Ammon's horn (tissue), 1 donor: ENCODE data around the gene SPART.

ENCODE experiments used
- DNase-seq: peaks from one replicate; pipeline ENCODE4 v3.0.0-alpha.2; 2016; ENCODE audit warnings: low spot score

Gene SPART

GRCh38 chr13:36346222-36347083 is at the start of gene SPART:
Gene SPART, minus strand, starts transcription at chr13:36346394. Its CDS starts 10,564 bp downstream, at chr13:36335830.
- peak; percentile 98 for DNase-seq

- peak; percentile 67 for DNase-seq
Measured at GRCh38 chr13:36395280-36395679, 49.1 kb upstream of the SPART start.

- no peak for DNase-seq
Measured at GRCh38 chr13:36385489-36385888, 39.3 kb upstream of the SPART start.

GRCh38 chr13:36382030-36382429 is 35.8 kb upstream of the SPART start:
- DNase-seq, result no peak

GRCh38 chr13:36377826-36378468 is 31.8 kb upstream of the SPART start:
- DNase-seq, result no peak

GRCh38 chr13:36374063-36374462 is 27.9 kb upstream of the SPART start:
- DNase-seq, result no peak

- no peak for DNase-seq
Measured at GRCh38 chr13:36371185-36371584, 25.0 kb upstream of the SPART start.

GRCh38 chr13:36370108-36370429 is 23.9 kb upstream of the SPART start:
- DNase-seq, result peak; percentile 94

GRCh38 chr13:36369268-36370107 is 23.3 kb upstream of the SPART start:
- no peak for DNase-seq

GRCh38 chr13:36366031-36366430 is 19.8 kb upstream of the SPART start:
- no peak for DNase-seq

- DNase-seq, result no peak
Measured at GRCh38 chr13:36363366-36363863, 17.2 kb upstream of the SPART start.

GRCh38 chr13:36362914-36363313 is 16.7 kb upstream of the SPART start:
- DNase-seq, result no peak

- DNase-seq, result no peak
Measured at GRCh38 chr13:36362251-36362650, 16.1 kb upstream of the SPART start.

- no peak for DNase-seq
Measured at GRCh38 chr13:36360903-36361302, 14.7 kb upstream of the SPART start.

GRCh38 chr13:36359301-36359950 is 13.2 kb upstream of the SPART start:
- no peak for DNase-seq

- DNase-seq, result no peak
Measured at GRCh38 chr13:36358175-36358718, 12.1 kb upstream of the SPART start.

GRCh38 chr13:36357692-36358091 is 11.5 kb upstream of the SPART start:
- peak; percentile 20 for DNase-seq

GRCh38 chr13:36357231-36357630 is 11.0 kb upstream of the SPART start:
- no peak for DNase-seq

- DNase-seq, result no peak
Measured at GRCh38 chr13:36356058-36356457, 9.9 kb upstream of the SPART start.

GRCh38 chr13:36355632-36356031 is 9.4 kb upstream of the SPART start:
- no peak for DNase-seq

GRCh38 chr13:36354842-36355623 is 8.8 kb upstream of the SPART start:
- DNase-seq, result no peak
